ENCODE data around the gene IBTK.

IBTK gene

GRCh38 chr6:82208913-82209312 lies 38.6 kb downstream of the IBTK start:
- Histone ChIP-seq H3K4me2 (ENCODE audit: low read length) (no peak overlapping the region), H3K27ac (ENCODE audit: low read depth, low read length) (no peak overlapping the region), H3K4me1 (ENCODE audit: control insufficient read depth, low read length) (no peaks in the 10 kb centered on the region), H3F3A (ENCODE audit: control insufficient read depth, insufficient read depth) (no peaks in the 10 kb centered on the region), H4K20me1 (ENCODE audit: control insufficient read depth, insufficient read depth, low read depth, low read length) (no peaks in the 10 kb centered on the region), H3K4me3 (ENCODE audit: low read length) (no peak overlapping the region), H3K27me3 (ENCODE audit: control insufficient read depth, low read length) (no peaks in the 10 kb centered on the region), H3K9me3 (ENCODE audit: control insufficient read depth, insufficient read depth, low read length) (no peaks in the 10 kb centered on the region), H3K9me2 (replicated peaks; ENCODE audit: control insufficient read depth, low read length) (no peaks in the 10 kb centered on the region), H3K79me2 (ENCODE audit: control insufficient read depth, low read length) (no peaks in the 10 kb centered on the region), H3K36me3 (ENCODE audit: control insufficient read depth, low read length) (peaks cover 70% of the 10 kb centered on the region)
- TF ChIP-seq EZH2phosphoT487 (IDR thresholded peaks at IDR 0.05; ENCODE audit: borderline replicate concordance, low read length) (no peak), CTCF (IDR thresholded peaks at IDR 0.05; ENCODE audit: low read depth, low read length, poor library complexity, severe bottlenecking) (no peak)

GRCh38 chr6:82205930-82206392 lies 41.6 kb downstream of the IBTK start:
- no peaks in the 10 kb centered on the region for H3K9me3 ChIP-seq (ENCODE audit: control insufficient read depth, insufficient read depth, low read length)
- H3K4me1 ChIP-seq (ENCODE audit: control insufficient read depth, low read length) = no peaks in the 10 kb centered on the region
- no peak overlapping the region for H3K4me2 ChIP-seq (ENCODE audit: low read length)
- no peaks in the 10 kb centered on the region for H3K27me3 ChIP-seq (ENCODE audit: control insufficient read depth, low read length)
- H4K20me1 ChIP-seq (ENCODE audit: control insufficient read depth, insufficient read depth, low read depth, low read length) = no peaks in the 10 kb centered on the region
- no peaks in the 10 kb centered on the region for H3K9me2 ChIP-seq (replicated peaks; ENCODE audit: control insufficient read depth, low read length)
- no peaks in the 10 kb centered on the region for H3K79me2 ChIP-seq (ENCODE audit: control insufficient read depth, low read length)
- no peak overlapping the region for H3K27ac ChIP-seq (ENCODE audit: low read depth, low read length)
- no peak overlapping the region for H3K4me3 ChIP-seq (ENCODE audit: low read length)
- peaks cover 75% of the 10 kb centered on the region for H3K36me3 ChIP-seq (ENCODE audit: control insufficient read depth, low read length)
- no peaks in the 10 kb centered on the region for H3F3A ChIP-seq (ENCODE audit: control insufficient read depth, insufficient read depth)
- TF ChIP-seq CTCF (IDR thresholded peaks at IDR 0.05; ENCODE audit: low read depth, low read length, poor library complexity, severe bottlenecking) (no peak), EZH2phosphoT487 (IDR thresholded peaks at IDR 0.05; ENCODE audit: borderline replicate concordance, low read length) (no peak)

- Histone ChIP-seq H3K4me2 (ENCODE audit: low read length) (no peak overlapping the region), H3K9me3 (ENCODE audit: control insufficient read depth, insufficient read depth, low read length) (no peaks in the 10 kb centered on the region), H3K4me1 (ENCODE audit: control insufficient read depth, low read length) (no peaks in the 10 kb centered on the region), H3K27ac (ENCODE audit: low read depth, low read length) (no peak overlapping the region), H3K27me3 (ENCODE audit: control insufficient read depth, low read length) (no peaks in the 10 kb centered on the region), H4K20me1 (ENCODE audit: control insufficient read depth, insufficient read depth, low read depth, low read length) (no peaks in the 10 kb centered on the region), H3K36me3 (ENCODE audit: control insufficient read depth, low read length) (peaks cover 79% of the 10 kb centered on the region), H3F3A (ENCODE audit: control insufficient read depth, insufficient read depth) (no peaks in the 10 kb centered on the region), H3K4me3 (ENCODE audit: low read length) (no peak overlapping the region), H3K79me2 (ENCODE audit: control insufficient read depth, low read length) (no peaks in the 10 kb centered on the region), H3K9me2 (replicated peaks; ENCODE audit: control insufficient read depth, low read length) (no peaks in the 10 kb centered on the region)
- TF ChIP-seq EZH2phosphoT487 (IDR thresholded peaks at IDR 0.05; ENCODE audit: borderline replicate concordance, low read length) (no peak), CTCF (IDR thresholded peaks at IDR 0.05; ENCODE audit: low read depth, low read length, poor library complexity, severe bottlenecking) (no peak)
Observed at GRCh38 chr6:82204020-82204419, 43.5 kb downstream of the IBTK start.

Measured in DOHH2 (cell line).